Measurements from ENCODE around the gene DCST2.

- no peak for TF ChIP-seq CTCF (conservative IDR thresholded peaks at IDR 0.05; ENCODE audit: low read depth, low read length)
- TF ChIP-seq EZH2 (IDR thresholded peaks at IDR 0.05; ENCODE audit: borderline replicate concordance, low read depth, low read length, poor library complexity, severe bottlenecking) = no peak
Observed at GRCh38 chr1:155012776-155013602, 20.6 kb downstream of the DCST2 start.
